GM18498 (cell line): Measurements from ENCODE around the gene ZNF837.

ENCODE experiments used
- ATAC-seq: cut with Tn5 transposase; IDR thresholded peaks from one replicate; pipeline ENCODE4 v1.9.1; 2021; ENCODE audit warnings: mild to moderate bottlenecking, moderate library complexity; ENCODE audit not compliant: unreplicated experiment

The ZNF837 gene

DNA sequence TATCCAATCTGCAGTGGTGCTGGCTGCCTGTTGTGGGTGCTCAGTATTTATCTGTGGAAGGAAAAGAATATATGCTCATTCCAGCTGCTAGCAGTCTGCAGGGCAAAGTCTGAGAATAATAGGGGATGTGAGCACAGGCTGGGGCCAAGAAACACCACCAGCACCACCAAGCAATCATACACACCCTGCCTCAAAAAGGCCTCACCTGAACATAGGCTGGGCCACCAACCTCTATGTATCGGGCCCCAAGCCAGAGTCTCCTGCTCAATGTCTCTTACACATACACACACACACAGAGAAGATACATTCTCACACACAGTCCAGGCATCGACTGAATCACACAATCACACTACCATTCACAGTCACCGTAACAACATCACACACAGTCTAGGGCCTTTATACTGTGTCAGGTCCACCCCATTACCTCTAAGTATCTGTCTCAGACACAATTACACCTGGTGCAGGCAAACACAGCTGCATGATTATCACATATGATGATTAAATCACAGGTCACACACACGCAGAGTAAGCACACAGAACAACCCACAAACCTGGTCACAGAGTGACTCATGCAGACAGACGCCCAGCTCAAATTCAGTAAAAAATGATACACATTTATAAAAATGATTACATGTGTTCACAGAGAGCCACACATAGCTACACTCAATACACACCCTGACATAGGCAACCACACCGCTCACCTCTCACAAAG is 55.4 kb downstream of the ZNF837 start:
- ATAC-seq: no peak

GRCh38 chr19:58319241-58319640 is 61.6 kb downstream of the ZNF837 start:
- no peak for ATAC-seq

- no peak for ATAC-seq
These were observed 62.5 kb downstream of the ZNF837 start for GRCh38 chr19:58318297-58318696.
